ENCODE results near the gene CIDEB.

The CIDEB gene

DNA sequence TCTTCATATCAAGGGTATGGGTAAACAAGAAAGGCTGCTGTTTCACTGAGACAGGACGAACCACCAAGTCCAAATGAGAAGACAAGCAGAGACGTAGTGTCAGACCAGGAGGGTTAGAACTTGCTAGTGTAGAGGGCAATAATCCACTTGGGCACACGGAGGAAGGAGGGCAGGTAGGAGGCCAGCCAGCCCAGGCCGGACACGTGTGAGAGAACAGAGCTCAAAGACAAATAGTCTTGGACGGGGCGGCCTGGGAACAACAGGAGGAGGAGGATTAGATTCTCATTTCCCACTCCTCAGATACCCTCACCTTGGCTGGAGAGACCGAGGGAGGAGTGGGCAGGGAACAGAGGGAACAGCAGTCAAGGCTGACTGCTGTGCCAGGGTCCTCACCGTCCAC is 17.0 kb downstream of the CIDEB start:
- DNase-seq = no peak

DNA sequence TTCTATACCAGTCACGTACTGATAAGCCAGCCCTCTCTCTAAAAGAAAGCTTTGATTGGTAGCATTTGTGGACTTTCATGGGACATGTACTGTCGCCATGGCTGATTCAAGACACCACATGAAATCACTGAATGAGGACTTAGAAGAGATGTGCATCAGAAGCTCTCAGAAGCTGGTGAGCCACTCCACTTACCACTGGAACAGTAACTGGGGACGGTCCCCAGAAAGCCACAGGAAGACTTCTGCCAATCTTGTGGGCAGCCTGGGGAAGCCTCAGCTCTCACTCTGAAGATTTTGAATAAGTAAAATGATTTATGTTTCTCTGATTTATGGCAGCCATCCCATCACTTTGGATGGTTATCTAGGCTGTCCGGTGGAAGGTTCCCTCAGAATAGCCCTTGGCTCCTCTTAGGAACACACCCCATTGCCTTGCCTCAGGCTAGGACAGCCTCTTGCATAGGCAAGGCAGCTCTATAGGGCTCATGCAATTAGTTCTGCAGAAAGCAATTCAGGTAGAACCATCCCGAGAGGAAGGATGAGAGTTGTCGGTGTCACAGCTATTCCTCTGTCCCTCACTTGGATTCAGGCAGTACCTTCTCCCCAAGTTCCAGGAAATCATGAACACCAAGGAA is 18.0 kb downstream of the CIDEB start:
- no peak for DNase-seq

DNA sequence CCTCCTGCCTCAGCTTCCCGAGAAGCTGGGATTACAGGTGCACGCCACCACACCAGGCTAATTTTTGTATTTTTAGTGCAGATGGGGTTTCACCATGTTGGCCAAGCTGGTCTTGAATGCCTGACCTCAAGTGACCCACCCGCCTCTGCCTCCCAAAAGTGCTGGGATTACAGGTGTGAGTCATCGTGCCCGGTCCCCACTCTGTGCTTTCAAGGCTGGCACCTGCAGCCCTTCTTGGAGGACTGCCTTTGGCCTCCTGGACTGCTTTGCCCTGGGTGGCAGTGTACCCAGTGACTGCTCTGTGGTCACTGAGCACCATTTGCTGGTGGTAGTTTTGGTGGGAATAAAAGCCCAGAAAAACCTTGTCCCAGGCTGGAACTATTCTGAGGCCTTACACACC is 20.8 kb downstream of the CIDEB start:
- DNase-seq = no peak

GRCh38 chr14:24285351-24285750 is 22.4 kb downstream of the CIDEB start:
- no peak for DNase-seq

GRCh38 chr14:24284501-24285035 is 23.2 kb downstream of the CIDEB start:
- DNase-seq = no peak

DNA sequence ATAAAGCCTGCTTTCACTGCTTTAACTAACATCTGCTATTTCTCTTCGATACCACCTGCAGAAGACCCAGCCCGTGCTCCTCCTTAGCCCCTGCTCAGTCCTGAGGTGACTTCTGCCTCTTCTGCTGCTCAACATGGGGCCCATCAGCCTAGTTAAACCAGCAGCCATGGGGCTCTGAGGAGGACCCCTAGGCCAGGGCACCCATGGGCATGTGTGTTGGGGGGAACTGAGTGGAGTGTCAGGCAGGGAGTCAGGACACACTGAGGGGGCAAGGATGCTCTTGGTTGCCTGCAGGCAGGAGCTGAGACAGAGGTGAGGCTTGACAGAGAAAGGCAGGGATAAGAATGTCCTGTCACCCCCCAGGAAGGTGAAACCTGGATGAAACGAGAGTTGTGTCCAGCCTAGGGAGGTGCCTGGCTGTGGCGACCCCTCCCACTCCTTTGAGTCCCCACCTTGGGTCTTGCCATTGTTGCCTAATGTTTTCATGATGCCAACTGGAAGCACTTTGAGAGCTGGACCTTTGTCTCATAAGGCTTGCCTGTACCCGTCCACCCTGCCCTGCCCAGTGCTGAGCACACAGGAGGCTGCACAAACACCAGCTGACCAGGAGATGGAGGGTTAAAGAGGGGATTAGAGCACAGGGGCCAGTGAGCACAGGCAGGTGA is 23.8 kb downstream of the CIDEB start:
- DNase-seq = no peak

GRCh38 chr14:24282736-24283135 is 25.0 kb downstream of the CIDEB start:
- DNase-seq = no peak

DNA sequence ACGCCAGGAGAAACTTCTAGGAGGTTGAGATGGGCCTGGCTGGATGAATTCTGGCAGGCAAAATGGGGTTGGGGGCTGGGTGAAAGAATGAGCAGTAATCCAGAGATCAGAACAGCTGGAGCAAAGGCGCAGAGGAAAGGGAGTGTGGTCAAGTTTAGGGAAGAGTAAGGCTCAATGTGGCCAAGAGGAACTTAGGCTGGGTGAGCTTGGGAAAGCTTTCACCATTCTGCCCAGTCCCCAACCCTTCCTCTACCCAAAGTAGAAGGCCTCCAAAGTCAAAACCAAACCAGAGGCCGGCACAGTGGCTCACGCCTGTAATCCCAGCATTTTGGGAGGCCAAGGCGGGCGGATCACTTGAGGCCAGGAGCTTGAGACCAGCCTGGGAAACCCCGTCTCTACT is 26.1 kb downstream of the CIDEB start:
- DNase-seq = no peak

- DNase-seq = no peak
Observed at GRCh38 chr14:24280797-24281460, 26.8 kb downstream of the CIDEB start.

- DNase-seq = peak; percentile 12
Observed at GRCh38 chr14:24279301-24280186, 28.2 kb downstream of the CIDEB start.

- no peak for DNase-seq
Observed at GRCh38 chr14:24278424-24278823, 29.4 kb downstream of the CIDEB start.

DNA sequence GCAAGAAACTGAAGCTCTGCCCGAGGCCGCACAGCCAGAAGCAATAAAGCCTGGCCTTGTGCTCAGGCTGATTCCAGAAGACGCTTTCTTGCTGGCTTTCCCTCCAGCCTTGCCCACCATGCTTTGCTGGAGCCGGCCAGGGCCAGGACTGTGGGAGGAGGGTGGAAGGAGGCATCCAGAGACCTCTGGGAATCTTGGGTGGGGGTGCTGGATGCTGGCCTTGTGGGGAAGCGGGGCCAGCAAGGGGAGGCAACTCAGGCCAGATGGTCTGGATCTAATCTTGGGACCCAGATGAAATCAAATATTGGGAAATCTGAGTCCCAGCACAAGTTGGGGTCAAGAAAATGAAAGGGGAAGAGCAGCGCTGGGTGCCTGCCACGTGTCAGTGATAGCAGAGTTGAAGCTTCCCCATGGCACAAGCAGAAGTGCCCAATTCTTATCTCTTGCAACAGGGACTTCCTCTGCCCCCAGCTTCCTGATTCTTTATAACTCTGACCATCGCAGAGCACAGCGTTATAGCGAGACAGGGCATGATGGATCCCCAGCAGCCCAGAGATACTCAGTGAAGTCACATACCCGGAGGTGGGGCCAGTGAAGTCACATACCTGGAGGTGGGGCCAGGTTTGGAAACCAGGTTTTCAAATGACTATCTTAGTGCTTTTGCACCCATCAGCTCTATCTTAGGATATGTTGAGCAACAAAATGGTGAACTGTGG is 30.0 kb downstream of the CIDEB start:
- no peak for DNase-seq

DNA sequence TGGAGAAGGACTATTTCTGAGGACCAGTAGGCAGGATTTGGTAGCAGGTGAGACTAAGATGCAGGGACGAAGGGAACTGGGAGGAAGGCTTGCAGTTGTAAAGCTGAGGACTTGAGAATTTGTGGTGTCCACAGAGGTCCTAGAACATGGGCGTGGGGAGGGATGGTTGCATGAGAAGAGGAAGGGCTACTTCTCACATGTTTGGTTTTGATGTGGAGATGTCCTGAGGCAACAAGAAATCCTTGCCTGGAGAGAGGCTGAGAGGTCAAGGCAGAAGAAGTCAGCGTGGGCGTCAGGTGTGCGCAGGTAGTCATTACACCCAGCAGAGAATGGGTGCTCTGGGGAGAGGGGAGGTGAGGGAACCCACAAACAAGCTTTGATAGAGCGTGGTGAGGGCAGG is 30.7 kb downstream of the CIDEB start:
- no peak for DNase-seq

DNA sequence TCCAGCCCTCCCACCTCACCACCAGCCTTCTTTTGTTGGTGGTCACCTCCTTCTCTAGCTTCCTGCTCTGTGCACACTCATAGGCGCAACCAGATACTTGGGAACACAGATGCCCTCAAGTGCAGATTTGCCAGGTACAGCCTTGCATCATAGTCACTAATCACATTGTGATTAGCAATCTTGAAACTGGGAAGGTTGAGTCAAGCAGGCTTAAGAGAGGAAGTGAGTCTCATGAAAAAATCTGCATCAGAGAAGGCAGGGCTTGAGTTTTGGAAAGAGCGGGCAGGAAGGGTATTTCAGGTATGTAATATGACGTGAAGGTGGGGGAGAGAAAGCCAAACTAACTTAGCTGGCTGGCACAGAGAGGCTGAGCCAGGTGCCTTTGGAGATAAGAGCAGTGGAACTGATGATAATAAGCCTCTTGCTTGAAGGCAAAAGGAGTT is 33.7 kb downstream of the CIDEB start:
- no peak for DNase-seq

- DNase-seq = no peak
Observed at GRCh38 chr14:24273422-24273998, 34.3 kb downstream of the CIDEB start.

DNA sequence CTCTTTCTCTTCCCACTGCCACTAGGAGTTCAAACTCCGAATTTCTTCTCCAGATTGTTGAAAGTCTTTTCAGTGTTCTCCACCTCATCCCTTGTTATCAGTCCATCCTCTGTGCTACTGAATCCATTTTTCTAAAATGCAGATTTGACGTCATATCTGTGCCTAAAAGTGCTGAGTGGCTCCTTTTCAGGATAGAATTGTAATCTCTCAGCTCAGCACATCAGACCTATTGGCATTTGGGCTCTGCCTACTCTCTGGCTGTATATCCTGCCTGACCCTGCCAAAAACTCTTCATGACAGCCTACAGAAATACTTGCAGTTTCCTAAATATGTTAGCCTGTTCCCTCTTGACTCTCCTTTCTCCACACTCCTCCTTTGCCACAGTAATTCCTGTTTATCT is 35.3 kb downstream of the CIDEB start:
- DNase-seq = no peak

DNA sequence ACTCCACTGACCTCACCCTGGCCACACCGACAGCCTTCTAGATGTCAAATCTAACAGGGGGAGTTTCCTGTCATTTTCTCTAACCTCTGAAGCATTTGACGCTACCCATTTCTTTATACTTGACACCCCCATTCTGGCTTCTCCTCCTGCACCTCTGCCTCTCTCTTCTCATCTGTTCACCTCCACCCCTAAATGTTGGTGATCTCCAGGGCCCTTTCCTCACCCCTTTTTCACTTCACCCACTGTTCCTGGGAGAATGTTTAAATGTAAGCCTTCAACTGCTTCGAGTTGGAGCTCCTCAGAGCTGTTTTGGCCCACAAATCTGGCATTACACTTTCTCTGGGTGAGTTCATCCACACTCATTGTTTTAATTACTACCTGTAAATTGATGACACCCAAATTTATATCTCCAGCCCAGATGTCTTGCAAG is 35.9 kb downstream of the CIDEB start:
- DNase-seq = no peak

DNA sequence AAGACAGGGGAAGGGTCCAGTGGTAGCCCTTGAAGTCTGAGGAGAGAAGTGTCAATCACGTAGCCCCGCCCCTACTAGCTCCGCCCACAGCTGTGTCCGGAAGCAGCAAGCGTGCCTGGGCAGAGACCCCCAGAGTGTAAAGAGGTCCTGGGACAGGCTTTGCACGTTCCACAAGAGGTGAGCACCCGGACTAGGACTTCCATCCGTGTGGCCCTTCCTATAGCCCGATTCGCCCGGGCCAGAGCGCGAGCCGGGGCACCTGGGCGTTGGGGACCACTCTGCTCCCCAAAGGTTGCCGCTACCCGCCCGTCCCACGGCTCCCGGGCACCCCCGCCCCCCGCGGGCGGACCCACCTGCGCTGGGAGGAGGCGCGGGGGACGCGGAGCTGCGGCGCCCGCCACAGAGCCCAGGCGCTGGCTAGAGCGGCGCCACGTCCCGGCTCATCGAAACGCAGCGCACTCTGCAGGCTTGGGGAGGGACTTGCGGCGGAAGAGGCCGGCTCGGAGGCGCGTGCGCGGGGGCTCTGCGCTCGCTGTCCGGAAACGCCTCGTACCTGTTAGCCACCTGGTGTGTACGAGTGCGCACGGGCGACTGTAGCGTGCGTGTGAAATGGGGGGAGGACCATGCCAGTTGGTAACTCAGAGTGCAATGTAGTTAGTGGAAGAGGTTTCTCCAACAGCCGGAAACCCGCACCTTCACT is 36.5 kb downstream of the CIDEB start, which contains the start of gene RABGGTA:
Gene RABGGTA, minus strand, starts transcription at position 464 of the 700 bp plus-strand sequence. CDS start 482 bp downstream, outside the sequence.
- DNase-seq = peak; percentile 83

DNA sequence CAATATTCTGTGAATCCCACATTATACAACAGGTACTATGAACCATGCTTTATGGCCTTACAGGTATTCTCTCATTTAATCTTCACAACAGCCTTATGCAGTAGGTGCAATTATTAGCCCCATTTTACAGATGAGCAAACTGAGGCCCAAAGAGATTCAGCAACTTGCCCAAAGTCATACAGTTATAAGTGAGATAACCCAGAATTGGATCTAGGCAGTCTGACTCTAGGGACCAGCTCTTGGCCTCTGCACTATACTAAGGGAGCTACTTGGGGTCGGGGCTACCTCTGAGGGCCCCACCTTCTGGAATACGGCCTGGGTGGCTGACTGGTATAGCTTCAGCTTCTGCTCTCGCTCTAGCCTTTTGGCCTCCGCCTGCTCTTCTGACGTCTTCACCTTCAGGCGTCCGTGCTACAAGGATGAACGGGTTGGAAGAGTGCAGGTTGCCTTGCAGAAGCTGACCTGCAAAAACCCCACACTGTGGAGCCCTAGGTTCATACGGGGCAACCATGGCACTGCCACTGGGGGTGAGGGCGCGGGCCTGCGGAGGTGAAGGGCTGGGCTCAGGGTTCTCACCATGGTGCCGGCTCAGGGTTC is 37.1 kb downstream of the CIDEB start:
- no peak for DNase-seq

- no peak for DNase-seq
Observed at GRCh38 chr14:24269910-24270536, 37.8 kb downstream of the CIDEB start.
